GM19023 (cell line): ENCODE measurements around the gene CAP2.

ENCODE experiments used
- ATAC-seq: cut with Tn5 transposase; IDR thresholded peaks from one replicate; pipeline ENCODE4 v1.9.1; 2021; ENCODE audit warnings: mild to moderate bottlenecking, moderate library complexity; ENCODE audit not compliant: unreplicated experiment

The CAP2 gene

GRCh38 chr6:17392978-17393891, at the start of gene CAP2:
Gene CAP2, plus strand, starts transcription at chr6:17393595. Its CDS starts 27,961 bp downstream, at chr6:17421556.
- no peak for ATAC-seq

- ATAC-seq: no peak
Measured at GRCh38 chr6:17347012-17347411, 46.4 kb upstream of the CAP2 start.

- ATAC-seq: no peak
Measured at GRCh38 chr6:17349427-17349826, 44.0 kb upstream of the CAP2 start.

- ATAC-seq: no peak
Measured at GRCh38 chr6:17352302-17352701, 41.1 kb upstream of the CAP2 start.

- no peak for ATAC-seq
Measured at GRCh38 chr6:17353440-17354175, 39.8 kb upstream of the CAP2 start.

- no peak for ATAC-seq
Measured at GRCh38 chr6:17354700-17355403, 38.5 kb upstream of the CAP2 start.

- no peak for ATAC-seq
Measured at GRCh38 chr6:17355404-17355774, 38.0 kb upstream of the CAP2 start.

- no peak for ATAC-seq
Measured at GRCh38 chr6:17358515-17358914, 34.9 kb upstream of the CAP2 start.

GRCh38 chr6:17360564-17360963, 32.8 kb upstream of the CAP2 start:
- no peak for ATAC-seq

- ATAC-seq: no peak
Measured at GRCh38 chr6:17361013-17361412, 32.4 kb upstream of the CAP2 start.

- no peak for ATAC-seq
Measured at GRCh38 chr6:17365961-17366360, 27.4 kb upstream of the CAP2 start.

GRCh38 chr6:17367868-17368267, 25.5 kb upstream of the CAP2 start:
- no peak for ATAC-seq

- ATAC-seq: no peak
Measured at GRCh38 chr6:17381424-17382147, 11.8 kb upstream of the CAP2 start.

- no peak for ATAC-seq
Measured at GRCh38 chr6:17385660-17386059, 7.7 kb upstream of the CAP2 start.

GRCh38 chr6:17388365-17388764, 5.0 kb upstream of the CAP2 start:
- ATAC-seq: no peak

GRCh38 chr6:17389274-17389847, 4.0 kb upstream of the CAP2 start:
- ATAC-seq: no peak

- ATAC-seq: no peak
Measured at GRCh38 chr6:17390276-17390675, 3.1 kb upstream of the CAP2 start.

- no peak for ATAC-seq
Measured at GRCh38 chr6:17391976-17392375, 1.4 kb upstream of the CAP2 start.

- no peak for ATAC-seq
Measured at GRCh38 chr6:17393892-17394631, 667 bp downstream of the CAP2 start.

GRCh38 chr6:17395112-17395511, 1.7 kb downstream of the CAP2 start:
- no peak for ATAC-seq
